ENCODE results near the gene SPPL2B.

SPPL2B gene

GRCh38 chr19:2353887-2354592 is 25.6 kb downstream of the SPPL2B start:
- in situ Hi-C loops (cut with MboI; ENCODE audit: low sequenced_read_pairs): no loop called here

GRCh38 chr19:2354670-2355069 is 26.2 kb downstream of the SPPL2B start:
- in situ Hi-C loops (cut with MboI; ENCODE audit: low sequenced_read_pairs): no loop called here

GRCh38 chr19:2355168-2356035 is 26.9 kb downstream of the SPPL2B start:
- in situ Hi-C loops (cut with MboI; ENCODE audit: low sequenced_read_pairs): no loop called here

GRCh38 chr19:2356036-2356646 is 27.7 kb downstream of the SPPL2B start:
- in situ Hi-C loops (cut with MboI; ENCODE audit: low sequenced_read_pairs): no loop called here

- in situ Hi-C loops (cut with MboI; ENCODE audit: low sequenced_read_pairs): no loop called here
These were observed 29.1 kb downstream of the SPPL2B start for GRCh38 chr19:2357279-2358206.

- in situ Hi-C loops (cut with MboI; ENCODE audit: low sequenced_read_pairs): no loop called here
These were observed 30.2 kb downstream of the SPPL2B start for GRCh38 chr19:2358548-2359173.

GRCh38 chr19:2359992-2360685 is 31.7 kb downstream of the SPPL2B start, which contains the start of gene TMPRSS9:
Gene TMPRSS9 (plus strand): TSS chr19:2360265. CDS start chr19:2389786, 29,521 bp downstream.
- in situ Hi-C loops (cut with MboI; ENCODE audit: low sequenced_read_pairs): no loop called here

GRCh38 chr19:2360833-2361232 is 32.3 kb downstream of the SPPL2B start:
- in situ Hi-C loops (cut with MboI; ENCODE audit: low sequenced_read_pairs): no loop called here

- in situ Hi-C loops (cut with MboI; ENCODE audit: low sequenced_read_pairs): no loop called here
These were observed 33.0 kb downstream of the SPPL2B start for GRCh38 chr19:2361246-2362045.

GRCh38 chr19:2362046-2362969 is 33.8 kb downstream of the SPPL2B start:
- in situ Hi-C loops (cut with MboI; ENCODE audit: low sequenced_read_pairs): no loop called here

- in situ Hi-C loops (cut with MboI; ENCODE audit: low sequenced_read_pairs): no loop called here
These were observed 34.5 kb downstream of the SPPL2B start for GRCh38 chr19:2362970-2363300.

- in situ Hi-C loops (cut with MboI; ENCODE audit: low sequenced_read_pairs): no loop called here
These were observed 34.9 kb downstream of the SPPL2B start for GRCh38 chr19:2363419-2363818.

GRCh38 chr19:2365201-2365970 is 36.9 kb downstream of the SPPL2B start:
- in situ Hi-C loops (cut with MboI; ENCODE audit: low sequenced_read_pairs): no loop called here

GRCh38 chr19:2371656-2372055 is 43.2 kb downstream of the SPPL2B start:
- in situ Hi-C loops (cut with MboI; ENCODE audit: low sequenced_read_pairs): no loop called here

GRCh38 chr19:2372076-2372612 is 43.7 kb downstream of the SPPL2B start:
- in situ Hi-C loops (cut with MboI; ENCODE audit: low sequenced_read_pairs): no loop called here

- in situ Hi-C loops (cut with MboI; ENCODE audit: low sequenced_read_pairs): no loop called here
These were observed 46.3 kb downstream of the SPPL2B start for GRCh38 chr19:2374808-2375207.

Measured in HL-60/S4 treated with phorbol 12-myristate 13-acetate at 8.2 ng/mL for 4 days and 3 days (cell line).